Ectodermal cell (in vitro differentiated cells): ENCODE data around the gene DAZL. TPM values are rescaled to one million over a fixed set of nuclear protein-coding genes. Genes with fewer than 3 reads are reported as not detected.
"Not testable (repeated sequence)": the region's sequence is repeated elsewhere in the genome, so short reads cannot be mapped to it uniquely, and the experiment has no call there.

Experiments
- H3K27ac ChIP-seq: 2 replicates; pipeline ENCODE4 v1.7.0; 2013; ENCODE audit warnings: mild to moderate bottlenecking, low read depth, low read length; ENCODE audit not compliant: insufficient read depth, poor library complexity, severe bottlenecking
- H3K27me3 ChIP-seq: 2 replicates; pipeline ENCODE4 v1.7.0; 2013; ENCODE audit warnings: mild to moderate bottlenecking, low read length; ENCODE audit not compliant: insufficient read depth, control insufficient read depth, poor library complexity, severe bottlenecking
- H3K36me3 ChIP-seq: one replicate; pipeline ENCODE4 v1.7.0; 2013; ENCODE audit warnings: low read length; ENCODE audit not compliant: control insufficient read depth, insufficient read depth
- H3K4me1 ChIP-seq: one replicate; pipeline ENCODE4 v1.7.0; 2013; ENCODE audit warnings: low read length; ENCODE audit not compliant: control insufficient read depth, insufficient read depth
- H3K4me3 ChIP-seq: 2 replicates; pipeline ENCODE4 v1.7.0; 2013; ENCODE audit warnings: low read depth, low read length, control low read depth; ENCODE audit not compliant: insufficient read depth
- H3K9me3 ChIP-seq: 2 replicates; pipeline ENCODE4 v1.7.0; 2013; ENCODE audit warnings: mild to moderate bottlenecking, low read length, moderate library complexity; ENCODE audit not compliant: control insufficient read depth
- WGBS, 2 experiments: methylation state at CpG; one replicate each; pipeline ENCODE4 v1.1.7; 2013; ENCODE audit warnings: missing lambda C conversion rate in 2 of 2; 5-methylcytosine and 5-hydroxymethylcytosine counted together
- polyA plus RNA-seq, 4 experiments: library from polyadenylated mRNA; stranded (reverse); fragments of 50-300 nt; gene quantifications; one replicate each; pipeline ENCODE4 v1.2.3, GENCODE V29; 2013

The DAZL gene
- polyA plus RNA-seq (2013, experiment 1 of 4): 4.2 TPM
- 2.9 TPM for polyA plus RNA-seq (2013, experiment 2 of 4)
- 3.7 TPM for polyA plus RNA-seq (2013, experiment 3 of 4)
- 4.0 TPM for polyA plus RNA-seq (2013, experiment 4 of 4)

GRCh38 chr3:16604887-16605602 lies at the start of gene DAZL:
DAZL (minus strand) TSS chr3:16605423; CDS start chr3:16605205, 218 bp downstream.
- Histone ChIP-seq H3K36me3 (no peaks in the 10 kb centered on the region), H3K27me3 (no peaks in the 10 kb centered on the region), H3K9me3 (no peaks in the 10 kb centered on the region), H3K4me3 (no peak within 1 kb of the TSS), H3K4me1 (no peaks in the 10 kb centered on the region), H3K27ac (no peak within 1 kb of the TSS)
- 97% methylated on average over 63 of the region's 63 CpGs for WGBS, 2 experiments

- no peak overlapping the region for H3K4me3 ChIP-seq
- H3K27ac ChIP-seq: no peak overlapping the region
- no peaks in the 10 kb centered on the region for H3K9me3 ChIP-seq
- WGBS, 2 experiments: no CpG with 5 or more reads among the region's 1 CpG
- H3K4me1 ChIP-seq: peaks cover 24% of the 10 kb centered on the region
- H3K27me3 ChIP-seq: no peaks in the 10 kb centered on the region
- no peaks in the 10 kb centered on the region for H3K36me3 ChIP-seq
Observed at GRCh38 chr3:16654976-16655375, 49.8 kb upstream of the DAZL start.

GRCh38 chr3:16653712-16654111 lies 48.5 kb upstream of the DAZL start:
- no peak overlapping the region for H3K27ac ChIP-seq
- 89 to 94% methylated on average over 4 of the region's 4 CpGs for WGBS, 2 experiments
- H3K27me3 ChIP-seq: no peaks in the 10 kb centered on the region
- peaks cover 15% of the 10 kb centered on the region for H3K4me1 ChIP-seq
- H3K4me3 ChIP-seq: no peak overlapping the region
- no peaks in the 10 kb centered on the region for H3K36me3 ChIP-seq
- H3K9me3 ChIP-seq: no peaks in the 10 kb centered on the region

GRCh38 chr3:16647668-16648067 lies 42.4 kb upstream of the DAZL start:
- 95% methylated on average over 4 of the region's 4 CpGs for WGBS, 2 experiments
- H3K36me3 ChIP-seq: no peaks in the 10 kb centered on the region
- no peaks in the 10 kb centered on the region for H3K27me3 ChIP-seq
- no peaks in the 10 kb centered on the region for H3K4me1 ChIP-seq
- no peak overlapping the region for H3K4me3 ChIP-seq
- no peak overlapping the region for H3K27ac ChIP-seq
- no peaks in the 10 kb centered on the region for H3K9me3 ChIP-seq

GRCh38 chr3:16639806-16640205 lies 34.6 kb upstream of the DAZL start:
- Histone ChIP-seq H3K27ac (no peak overlapping the region), H3K4me3 (no peak overlapping the region), H3K9me3 (no peaks in the 10 kb centered on the region), H3K27me3 (no peaks in the 10 kb centered on the region), H3K4me1 (no peaks in the 10 kb centered on the region), H3K36me3 (no peaks in the 10 kb centered on the region)
- WGBS, 2 experiments: 93 to 100% methylated on average over 2 of the region's 2 CpGs

- no peaks in the 10 kb centered on the region for H3K27me3 ChIP-seq
- no peaks in the 10 kb centered on the region for H3K9me3 ChIP-seq
- 87 to 90% methylated on average over 3 of the region's 3 CpGs for whole genome bisulfite sequencing, 2 experiments
- no peak overlapping the region for H3K4me3 ChIP-seq
- H3K27ac ChIP-seq: no peak overlapping the region
- no peaks in the 10 kb centered on the region for H3K4me1 ChIP-seq
- H3K36me3 ChIP-seq: no peaks in the 10 kb centered on the region
Observed at GRCh38 chr3:16633948-16634347, 28.7 kb upstream of the DAZL start.

- no peak overlapping the region for H3K27ac ChIP-seq
- H3K9me3 ChIP-seq: no peaks in the 10 kb centered on the region
- no peaks in the 10 kb centered on the region for H3K4me1 ChIP-seq
- H3K36me3 ChIP-seq: no peaks in the 10 kb centered on the region
- H3K4me3 ChIP-seq: no peak overlapping the region
- 88 to 91% methylated on average over 2 of the region's 2 CpGs for WGBS, 2 experiments
- H3K27me3 ChIP-seq: no peaks in the 10 kb centered on the region
Observed at GRCh38 chr3:16632395-16632794, 27.2 kb upstream of the DAZL start.

- Histone ChIP-seq H3K36me3 (no peaks in the 10 kb centered on the region), H3K27ac (no peak overlapping the region), H3K27me3 (no peaks in the 10 kb centered on the region), H3K4me1 (no peaks in the 10 kb centered on the region), H3K9me3 (no peaks in the 10 kb centered on the region), H3K4me3 (no peak overlapping the region)
Observed at GRCh38 chr3:16618721-16619120, 13.5 kb upstream of the DAZL start.

- H3K4me1 ChIP-seq, H3K4me3 ChIP-seq, H3K27me3 ChIP-seq, H3K27ac ChIP-seq, H3K9me3 ChIP-seq, H3K36me3 ChIP-seq: not testable (repeated sequence)
- 76 to 96% methylated on average over 3 of the region's 3 CpGs for WGBS, 2 experiments
Observed at GRCh38 chr3:16617155-16617554, 11.9 kb upstream of the DAZL start.

- Histone ChIP-seq H3K27me3 (no peaks in the 10 kb centered on the region), H3K9me3 (no peaks in the 10 kb centered on the region), H3K36me3 (no peaks in the 10 kb centered on the region), H3K4me3 (no peak overlapping the region), H3K4me1 (no peaks in the 10 kb centered on the region), H3K27ac (no peak overlapping the region)
- WGBS, 2 experiments: 92 to 94% methylated on average over 4 of the region's 4 CpGs
Observed at GRCh38 chr3:16616083-16616482, 10.9 kb upstream of the DAZL start.
